Chondrocyte (in vitro differentiated cells): ENCODE measurements around the gene BAHD1. TPM values are rescaled to one million over a fixed set of nuclear protein-coding genes. Genes with fewer than 3 reads are reported as not detected.

Experiments
- DNase-seq: peaks from one replicate; pipeline ENCODE4 v3.0.0; 2021; ENCODE audit warnings: mixed read lengths, low spot score
- H3K27ac Mint-ChIP-seq: one replicate; pipeline ENCODE4 v1.8.0; 2021; ENCODE audit warnings: mild to moderate bottlenecking, moderate library complexity, mixed read lengths; ENCODE audit not compliant: unreplicated experiment
- H3K27me3 Mint-ChIP-seq: 2 replicates; pipeline ENCODE4 v1.8.0; 2021; ENCODE audit warnings: low read depth, mixed read lengths
- H3K36me3 Mint-ChIP-seq: 2 replicates; pipeline ENCODE4 v1.8.0; 2021; ENCODE audit warnings: low read depth, mixed read lengths
- H3K4me1 Mint-ChIP-seq: 2 replicates; pipeline ENCODE4 v1.8.0; 2021; ENCODE audit warnings: low read depth, mild to moderate bottlenecking, mixed read lengths
- H3K4me3 Mint-ChIP-seq: one replicate; pipeline ENCODE4 v1.8.0; 2021; ENCODE audit warnings: mild to moderate bottlenecking, moderate library complexity, mixed read lengths; ENCODE audit not compliant: unreplicated experiment
- H3K9me3 Mint-ChIP-seq: 2 replicates; pipeline ENCODE4 v1.8.0; 2021; ENCODE audit warnings: low read depth, mixed read lengths
- CTCF ChIP-seq: fragments of 200-600 bp; sonication (generic); IDR thresholded peaks from 2 replicates; pipeline ENCODE4 v1.5.0; 2021; ENCODE audit warnings: antibody characterized with exemption, mild to moderate bottlenecking, moderate library complexity
- total RNA-seq: library from RNA; stranded (reverse); gene quantifications from 3 replicates; pipeline ENCODE4 v1.2.1, GENCODE V29; 2021

The BAHD1 gene
- total RNA-seq, 1 donor from 2014 or later = 24.8 TPM

GRCh38 chr15:40463886-40464545, 23.3 kb downstream of the BAHD1 start:
- Mint-ChIP-seq H3K9me3 (no peaks in the 10 kb centered on the region), H3K27me3 (no peaks in the 10 kb centered on the region), H3K4me3 (no peak overlapping the region), H3K27ac (no peak overlapping the region), H3K36me3 (peaks cover 13% of the 10 kb centered on the region), H3K4me1 (no peaks in the 10 kb centered on the region)
- DNase-seq = peak; percentile 76
- no peak for TF ChIP-seq CTCF

GRCh38 chr15:40464595-40465185, 23.9 kb downstream of the BAHD1 start:
- H3K9me3 Mint-ChIP-seq = no peaks in the 10 kb centered on the region
- peaks cover 11% of the 10 kb centered on the region for H3K36me3 Mint-ChIP-seq

GRCh38 chr15:40465939-40466338, 25.2 kb downstream of the BAHD1 start:
- DNase-seq = peak; percentile 73
- Mint-ChIP-seq H3K36me3 (peaks cover 11% of the 10 kb centered on the region), H3K4me1 (peaks cover 6% of the 10 kb centered on the region), H3K27me3 (no peaks in the 10 kb centered on the region), H3K27ac (no peak overlapping the region), H3K9me3 (no peaks in the 10 kb centered on the region), H3K4me3 (no peak overlapping the region)
- no peak for TF ChIP-seq CTCF

More at GRCh38 chr15:40464595-40465185, 23.9 kb downstream of the BAHD1 start:
- no peaks in the 10 kb centered on the region for H3K4me1 Mint-ChIP-seq
- no peak overlapping the region for H3K4me3 Mint-ChIP-seq
- no peak for TF ChIP-seq CTCF
- no peaks in the 10 kb centered on the region for H3K27me3 Mint-ChIP-seq
- DNase-seq = peak; percentile 38
- no peak overlapping the region for H3K27ac Mint-ChIP-seq

GRCh38 chr15:40466426-40467260, 25.9 kb downstream of the BAHD1 start:
- TF ChIP-seq CTCF = no peak
- Mint-ChIP-seq H3K27me3 (no peaks in the 10 kb centered on the region), H3K4me1 (peaks cover 7% of the 10 kb centered on the region), H3K9me3 (no peaks in the 10 kb centered on the region), H3K27ac (no peak overlapping the region), H3K4me3 (no peak overlapping the region), H3K36me3 (peaks cover 11% of the 10 kb centered on the region)
- DNase-seq = peak; percentile 35

GRCh38 chr15:40467261-40467615, 26.5 kb downstream of the BAHD1 start:
- Mint-ChIP-seq H3K4me3 (no peak overlapping the region), H3K9me3 (no peaks in the 10 kb centered on the region), H3K36me3 (peaks cover 11% of the 10 kb centered on the region), H3K4me1 (peaks cover 12% of the 10 kb centered on the region), H3K27ac (no peak overlapping the region), H3K27me3 (no peaks in the 10 kb centered on the region)
- no peak for TF ChIP-seq CTCF
- DNase-seq = peak; percentile 62
